GM18498 (cell line): Measurements from ENCODE around the gene PDCD11.
A peak's percentile ranks its signal among the peaks of the same experiment; 100 is the strongest.
"Not testable (repeated sequence)": the region's sequence is repeated elsewhere in the genome, so short reads cannot be mapped to it uniquely, and the experiment has no call there.

Experiments used
- ATAC-seq: cut with Tn5 transposase; IDR thresholded peaks from one replicate; pipeline ENCODE4 v1.9.1; 2021; ENCODE audit warnings: mild to moderate bottlenecking, moderate library complexity; ENCODE audit not compliant: unreplicated experiment

The PDCD11 gene, protein sequence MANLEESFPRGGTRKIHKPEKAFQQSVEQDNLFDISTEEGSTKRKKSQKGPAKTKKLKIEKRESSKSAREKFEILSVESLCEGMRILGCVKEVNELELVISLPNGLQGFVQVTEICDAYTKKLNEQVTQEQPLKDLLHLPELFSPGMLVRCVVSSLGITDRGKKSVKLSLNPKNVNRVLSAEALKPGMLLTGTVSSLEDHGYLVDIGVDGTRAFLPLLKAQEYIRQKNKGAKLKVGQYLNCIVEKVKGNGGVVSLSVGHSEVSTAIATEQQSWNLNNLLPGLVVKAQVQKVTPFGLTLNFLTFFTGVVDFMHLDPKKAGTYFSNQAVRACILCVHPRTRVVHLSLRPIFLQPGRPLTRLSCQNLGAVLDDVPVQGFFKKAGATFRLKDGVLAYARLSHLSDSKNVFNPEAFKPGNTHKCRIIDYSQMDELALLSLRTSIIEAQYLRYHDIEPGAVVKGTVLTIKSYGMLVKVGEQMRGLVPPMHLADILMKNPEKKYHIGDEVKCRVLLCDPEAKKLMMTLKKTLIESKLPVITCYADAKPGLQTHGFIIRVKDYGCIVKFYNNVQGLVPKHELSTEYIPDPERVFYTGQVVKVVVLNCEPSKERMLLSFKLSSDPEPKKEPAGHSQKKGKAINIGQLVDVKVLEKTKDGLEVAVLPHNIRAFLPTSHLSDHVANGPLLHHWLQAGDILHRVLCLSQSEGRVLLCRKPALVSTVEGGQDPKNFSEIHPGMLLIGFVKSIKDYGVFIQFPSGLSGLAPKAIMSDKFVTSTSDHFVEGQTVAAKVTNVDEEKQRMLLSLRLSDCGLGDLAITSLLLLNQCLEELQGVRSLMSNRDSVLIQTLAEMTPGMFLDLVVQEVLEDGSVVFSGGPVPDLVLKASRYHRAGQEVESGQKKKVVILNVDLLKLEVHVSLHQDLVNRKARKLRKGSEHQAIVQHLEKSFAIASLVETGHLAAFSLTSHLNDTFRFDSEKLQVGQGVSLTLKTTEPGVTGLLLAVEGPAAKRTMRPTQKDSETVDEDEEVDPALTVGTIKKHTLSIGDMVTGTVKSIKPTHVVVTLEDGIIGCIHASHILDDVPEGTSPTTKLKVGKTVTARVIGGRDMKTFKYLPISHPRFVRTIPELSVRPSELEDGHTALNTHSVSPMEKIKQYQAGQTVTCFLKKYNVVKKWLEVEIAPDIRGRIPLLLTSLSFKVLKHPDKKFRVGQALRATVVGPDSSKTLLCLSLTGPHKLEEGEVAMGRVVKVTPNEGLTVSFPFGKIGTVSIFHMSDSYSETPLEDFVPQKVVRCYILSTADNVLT (N-terminal part only)

DNA sequence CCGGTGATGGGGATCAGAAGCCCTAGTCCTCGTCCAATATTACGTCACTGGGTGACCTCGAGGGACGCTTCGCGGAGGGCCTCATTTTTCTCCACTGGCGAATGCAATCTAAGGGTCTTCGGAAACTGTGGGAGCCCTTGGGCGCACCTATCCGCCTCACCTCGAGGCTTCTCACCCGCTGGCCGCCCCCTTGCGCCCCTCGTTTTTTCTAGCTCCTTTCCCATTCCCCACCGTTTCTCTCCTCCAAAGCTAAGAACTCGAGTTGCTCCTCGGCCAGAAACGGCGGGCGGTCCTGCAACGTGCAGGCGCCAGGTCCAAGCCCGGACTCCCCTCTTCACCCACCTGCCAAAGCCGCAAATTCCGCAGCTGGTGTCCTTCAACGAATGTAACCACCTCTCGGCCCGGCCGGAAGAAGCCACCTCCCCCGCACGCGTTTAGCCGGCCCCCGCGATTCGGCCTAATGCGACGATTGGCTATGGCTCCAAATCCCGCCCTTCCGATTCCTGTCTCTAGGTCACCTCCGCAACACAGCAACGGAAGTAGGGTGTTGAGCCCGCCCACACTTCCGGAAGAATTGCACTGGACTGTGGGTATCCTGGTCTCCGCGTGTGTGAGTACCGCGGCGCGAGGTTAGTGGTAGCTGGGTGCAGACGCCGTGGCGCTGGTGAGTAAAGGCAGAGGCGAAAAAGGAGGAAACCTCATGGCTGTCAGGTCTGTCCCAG, at the start of gene PDCD11, which contains the start of gene ATP5MK:
Gene PDCD11 (plus strand): TSS at position 560 of the 722 bp plus-strand sequence. CDS start 1,801 bp downstream, outside the sequence.
Gene ATP5MK (minus strand): TSS at position 409 of the 722 bp plus-strand sequence. CDS start 4,018 bp downstream, outside the sequence.
- ATAC-seq = peak; percentile 98

DNA sequence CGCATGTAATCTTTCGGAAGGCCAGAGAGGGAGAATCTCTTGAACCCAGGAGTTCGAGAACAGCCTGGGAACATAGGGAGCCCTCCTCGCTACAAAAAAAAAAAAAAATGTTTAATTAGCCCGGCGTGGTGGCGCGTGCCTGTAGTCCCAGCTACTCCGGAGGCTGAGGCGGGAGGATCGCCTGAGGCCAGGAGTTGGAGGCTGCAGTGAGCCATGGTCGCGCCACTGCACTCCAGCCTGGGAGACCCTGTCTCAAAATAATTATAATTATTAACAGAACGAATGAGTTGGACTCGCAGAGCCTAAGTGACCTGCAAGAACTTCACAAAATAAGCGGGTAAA, 46.3 kb upstream of the PDCD11 start:
- no peak for ATAC-seq

DNA sequence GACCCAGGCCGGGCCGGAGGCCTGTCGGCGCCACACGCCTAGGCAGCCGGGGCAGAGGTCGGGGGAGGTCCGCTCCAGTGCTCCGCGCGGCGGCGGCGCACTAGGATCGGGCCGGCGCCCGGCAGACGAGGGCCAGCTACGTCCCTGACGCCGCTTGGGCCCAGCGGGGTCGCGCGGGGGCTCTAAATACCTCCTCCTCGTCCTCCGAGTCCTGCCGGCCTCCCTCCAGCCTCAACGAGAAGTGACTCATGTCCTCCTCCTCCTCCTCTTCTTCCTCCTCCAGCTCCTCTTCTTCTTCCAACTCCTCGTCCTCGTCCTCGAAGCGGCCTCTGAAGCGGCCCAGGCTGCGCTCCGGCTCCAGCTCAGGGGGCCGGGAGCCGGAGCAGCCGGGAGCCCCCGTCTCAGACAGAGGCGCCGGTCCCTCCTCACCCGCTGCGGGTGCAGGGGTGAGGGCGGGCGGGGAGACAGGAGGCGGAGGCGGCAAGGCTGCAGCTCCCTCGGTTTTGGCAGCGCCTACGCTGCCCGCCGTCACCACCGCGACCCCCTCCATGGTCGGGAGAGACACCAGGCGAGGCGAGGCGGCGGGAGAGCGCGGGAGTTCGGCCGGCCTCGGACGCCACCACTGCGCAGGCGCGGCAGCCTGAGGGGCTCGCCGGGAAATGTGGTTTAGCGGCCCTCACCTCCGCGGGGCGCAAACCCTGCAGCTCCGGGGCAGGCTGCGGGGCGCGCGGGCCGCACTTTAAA, 45.7 kb upstream of the PDCD11 start, which contains the start of gene PCGF6:
Gene PCGF6 (minus strand): TSS at position 624 of the 744 bp plus-strand sequence. CDS start 74 bp downstream, at position 550.
- peak; percentile 82 for ATAC-seq

- no peak for ATAC-seq
Observed at GRCh38 chr10:103353281-103353680, 43.1 kb upstream of the PDCD11 start.

DNA sequence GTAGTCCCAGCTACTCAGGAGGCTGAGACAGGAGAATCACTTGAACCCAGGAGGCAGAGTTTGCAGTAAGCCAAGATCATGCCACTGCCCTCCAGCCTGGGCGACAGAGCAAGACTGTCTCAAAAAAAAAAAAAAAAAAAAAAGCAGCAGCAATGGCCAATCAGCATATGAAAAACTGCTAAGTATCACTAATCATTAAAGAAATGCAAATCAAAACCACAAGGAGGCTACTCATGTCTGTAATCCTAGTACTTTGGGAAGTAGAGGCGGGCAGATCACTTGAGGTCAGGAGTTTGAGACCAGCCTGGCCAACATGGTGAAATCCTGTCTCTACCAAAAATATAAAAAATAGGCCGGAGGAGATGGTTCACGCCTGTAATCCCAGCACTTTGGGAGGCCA, 41.9 kb upstream of the PDCD11 start:
- ATAC-seq = not testable (repeated sequence)

- ATAC-seq = no peak
Observed at GRCh38 chr10:103355906-103356599, 40.4 kb upstream of the PDCD11 start.

- ATAC-seq = not testable (repeated sequence)
Observed at GRCh38 chr10:103359493-103359892, 36.9 kb upstream of the PDCD11 start.

GRCh38 chr10:103360791-103361190, 35.6 kb upstream of the PDCD11 start:
- not testable (repeated sequence) for ATAC-seq

GRCh38 chr10:103367379-103367781, 29.0 kb upstream of the PDCD11 start:
- ATAC-seq = no peak

DNA sequence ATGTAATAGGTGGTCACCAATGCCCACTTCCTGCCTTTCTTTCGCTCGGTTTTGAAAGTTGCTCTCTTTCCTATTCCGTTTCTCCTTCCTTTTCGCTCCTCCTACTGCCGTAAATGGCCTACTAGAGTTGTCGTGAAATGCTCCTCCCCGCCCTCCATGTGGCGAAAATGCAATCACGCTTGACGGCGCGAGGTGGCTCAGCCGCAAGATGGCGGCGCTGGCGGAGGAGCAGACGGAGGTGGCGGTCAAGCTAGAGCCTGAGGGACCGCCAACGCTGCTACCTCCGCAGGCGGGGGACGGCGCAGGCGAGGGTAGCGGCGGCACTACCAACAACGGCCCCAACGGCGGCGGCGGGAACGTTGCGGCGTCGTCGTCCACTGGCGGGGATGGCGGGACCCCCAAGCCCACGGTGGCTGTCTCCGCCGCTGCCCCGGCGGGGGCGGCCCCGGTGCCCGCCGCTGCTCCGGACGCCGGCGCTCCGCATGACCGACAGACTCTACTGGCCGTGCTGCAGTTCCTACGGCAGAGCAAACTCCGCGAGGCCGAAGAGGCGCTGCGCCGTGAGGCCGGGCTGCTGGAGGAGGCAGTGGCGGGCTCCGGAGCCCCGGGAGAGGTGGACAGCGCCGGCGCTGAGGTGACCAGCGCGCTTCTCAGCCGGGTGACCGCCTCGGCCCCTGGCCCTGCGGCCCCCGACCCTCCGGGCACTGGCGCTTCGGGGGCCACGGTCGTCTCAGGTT, 28.5 kb upstream of the PDCD11 start, which contains the start of gene TAF5:
Gene TAF5 (plus strand): TSS at position 195 of the 737 bp plus-strand sequence. CDS start 14 bp downstream, at position 209.
- peak; percentile 60 for ATAC-seq

GRCh38 chr10:103373544-103373943, 22.9 kb upstream of the PDCD11 start:
- ATAC-seq = no peak

GRCh38 chr10:103374263-103374662, 22.2 kb upstream of the PDCD11 start:
- no peak for ATAC-seq

DNA sequence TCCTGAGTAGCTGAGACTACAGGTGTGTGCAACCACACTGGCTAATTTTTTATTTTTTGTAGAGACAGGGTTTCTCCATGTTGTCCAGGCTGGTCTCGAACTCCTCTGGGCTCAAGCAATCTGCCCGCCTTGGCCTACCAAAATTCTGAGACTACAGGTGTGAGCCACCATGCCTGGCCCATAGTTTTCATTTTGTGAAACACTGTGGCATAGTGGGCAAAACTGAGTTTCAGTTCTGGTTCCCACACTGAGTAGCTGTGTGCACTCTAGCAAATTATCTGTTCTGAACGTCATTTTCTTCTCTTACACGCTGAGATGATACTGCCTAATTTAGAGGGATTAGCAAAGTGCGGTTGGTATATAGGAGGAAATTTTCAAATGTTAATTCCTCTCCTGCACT, 13.7 kb upstream of the PDCD11 start:
- ATAC-seq = peak; percentile 74

DNA sequence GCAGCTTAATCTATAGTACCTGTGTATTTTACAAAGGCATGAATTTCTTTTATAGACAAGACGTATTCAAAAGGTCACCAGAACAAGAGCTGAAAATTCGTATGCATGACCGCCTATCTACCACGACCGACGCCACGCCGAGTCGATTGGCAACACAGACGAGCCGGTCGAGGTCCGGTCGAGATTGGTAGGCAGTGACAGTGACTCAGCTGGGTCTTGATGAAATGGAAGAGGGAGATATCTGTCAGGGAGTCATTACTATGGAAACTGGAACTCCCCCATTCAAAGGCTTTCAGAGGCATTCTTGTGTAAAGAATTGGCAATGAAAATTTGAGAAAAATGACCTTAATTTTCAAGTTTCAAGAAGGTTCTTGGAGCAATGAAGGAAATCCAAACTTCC, 2.2 kb upstream of the PDCD11 start:
- no peak for ATAC-seq

GRCh38 chr10:103395754-103396066, 716 bp upstream of the PDCD11 start:
- peak; percentile 2 for ATAC-seq

- no peak for ATAC-seq
Observed at GRCh38 chr10:103396789-103397087, 312 bp downstream of the PDCD11 start.

DNA sequence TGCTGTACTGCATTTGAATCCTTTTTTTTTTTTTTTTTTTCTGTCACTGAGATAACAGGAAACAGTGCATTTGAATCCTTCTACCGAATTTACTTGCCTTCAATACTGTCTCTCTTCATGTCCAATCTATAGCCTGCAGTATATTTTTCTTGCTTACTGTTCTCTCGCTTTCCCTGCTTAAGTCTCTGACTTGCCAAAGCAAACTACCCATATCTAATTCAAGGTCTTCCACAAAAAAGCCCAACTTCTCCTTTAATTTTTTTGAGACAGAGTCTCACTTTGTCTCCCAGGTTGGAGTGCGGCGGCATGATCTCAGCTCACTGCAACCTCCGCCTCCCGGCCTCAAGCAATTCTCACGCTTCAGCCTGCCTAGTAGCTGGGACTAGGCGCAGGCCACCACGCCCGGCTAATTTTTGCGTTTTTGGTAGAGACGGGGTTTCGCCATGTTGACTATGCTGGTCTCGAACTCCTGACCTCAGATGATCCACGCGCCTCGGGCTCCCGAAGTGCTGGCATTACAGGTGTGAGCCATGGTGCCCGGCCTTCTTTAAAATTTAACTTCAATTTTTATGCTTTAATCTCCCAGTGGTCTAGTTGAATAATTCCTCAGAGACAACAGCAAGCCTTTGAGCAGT, 882 bp downstream of the PDCD11 start:
- no peak for ATAC-seq

GRCh38 chr10:103413564-103413963, 17.1 kb downstream of the PDCD11 start:
- no peak for ATAC-seq
